Measurements from ENCODE around the gene ANKRD16. TPM values are rescaled to one million over a fixed set of nuclear protein-coding genes. Genes with fewer than 3 reads are reported as not detected.
A peak's percentile ranks its signal among the peaks of the same experiment; 100 is the strongest.

ANKRD16 gene
- polyA plus RNA-seq, 3 donors, result 1.4 to 2.9 (median 2.1) TPM

DNA sequence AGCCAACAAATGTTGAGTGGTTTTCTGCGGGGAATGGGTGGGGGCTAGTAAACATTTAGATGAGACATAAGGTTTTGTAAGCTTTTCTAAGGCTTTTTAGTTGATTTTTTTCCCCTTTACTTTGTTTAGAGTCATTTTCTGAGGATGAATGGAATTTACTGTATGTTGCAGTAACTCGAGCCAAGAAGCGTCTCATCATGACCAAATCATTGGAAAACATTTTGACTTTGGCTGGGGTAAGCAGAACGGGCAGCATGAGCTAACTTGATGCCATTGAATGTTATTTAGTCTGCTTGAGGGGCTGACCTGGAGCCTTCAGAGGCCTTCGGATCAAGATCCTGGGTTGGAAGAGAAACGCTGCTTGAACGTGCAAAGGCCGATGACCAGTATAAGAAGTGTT lies 37.6 kb upstream of the ANKRD16 start:
- Mint-ChIP-seq H3K36me3 (peaks cover 82 to 97% of the 10 kb centered on the region in 2 donors), H3K4me3 (no peak overlapping the region), H3K4me1 (peaks cover 3% of the 10 kb centered on the region), H3K9me3 (no peaks in the 10 kb centered on the region), H3K27me3 (ENCODE audit: low read depth in 3 of 3) (peaks cover 0 to 1% (median 0%) of the 10 kb centered on the region in 3 donors), H3K27ac (peak overlapping the region in 2 of 7 donors; percentile 67 to 78)
- Histone ChIP-seq H3K79me2 (ENCODE audit: insufficient read depth, low read length) (no peaks in the 10 kb centered on the region), H3K27me3 (ENCODE audit: control insufficient read depth in 2 of 2, insufficient read depth in 2 of 2, low read length in 2 of 2) (no peaks in the 10 kb centered on the region), H4K20me1 (ENCODE audit: insufficient read depth, low read length) (no peaks in the 10 kb centered on the region), H3K36me3 (replicated peaks in 1 of 2; ENCODE audit: control insufficient read depth in 1 of 2, insufficient read depth in 2 of 2, low read length in 2 of 2) (peaks cover 81 to 95% of the 10 kb centered on the region in 2 donors), H3K9me3 (replicated peaks in 1 of 2; ENCODE audit: control insufficient read depth in 1 of 2, insufficient read depth in 1 of 2, low read length in 2 of 2) (no peaks in the 10 kb centered on the region), H3K27ac (ENCODE audit: low read depth in 1 of 2, low read length in 2 of 2) (no peak overlapping the region), H2AFZ (ENCODE audit: insufficient read depth, low read depth, low read length, poor library complexity, severe bottlenecking) (no peak overlapping the region), H3K9ac (ENCODE audit: insufficient read depth, low read length, poor library complexity, severe bottlenecking) (no peak overlapping the region), H3K4me2 (replicated peaks; ENCODE audit: extremely low read depth, low read length, poor library complexity, severe bottlenecking) (no peak overlapping the region), H3K4me3 (replicated peaks in 1 of 3; ENCODE audit: low read depth in 2 of 3, low read length in 3 of 3) (no peak overlapping the region), H3K4me1 (ENCODE audit: control insufficient read depth in 1 of 2, insufficient read depth in 2 of 2, low read length in 2 of 2) (peaks cover 0 to under 1% of the 10 kb centered on the region in 2 donors)
- no peak for DNase-seq
- 100% methylated on average over 4 of the region's 8 CpGs for WGBS (ENCODE audit: insufficient coverage)
- intact Hi-C loops (cut with micrococcal nuclease), result no loop called here
- TF ChIP-seq, protein P1, sequence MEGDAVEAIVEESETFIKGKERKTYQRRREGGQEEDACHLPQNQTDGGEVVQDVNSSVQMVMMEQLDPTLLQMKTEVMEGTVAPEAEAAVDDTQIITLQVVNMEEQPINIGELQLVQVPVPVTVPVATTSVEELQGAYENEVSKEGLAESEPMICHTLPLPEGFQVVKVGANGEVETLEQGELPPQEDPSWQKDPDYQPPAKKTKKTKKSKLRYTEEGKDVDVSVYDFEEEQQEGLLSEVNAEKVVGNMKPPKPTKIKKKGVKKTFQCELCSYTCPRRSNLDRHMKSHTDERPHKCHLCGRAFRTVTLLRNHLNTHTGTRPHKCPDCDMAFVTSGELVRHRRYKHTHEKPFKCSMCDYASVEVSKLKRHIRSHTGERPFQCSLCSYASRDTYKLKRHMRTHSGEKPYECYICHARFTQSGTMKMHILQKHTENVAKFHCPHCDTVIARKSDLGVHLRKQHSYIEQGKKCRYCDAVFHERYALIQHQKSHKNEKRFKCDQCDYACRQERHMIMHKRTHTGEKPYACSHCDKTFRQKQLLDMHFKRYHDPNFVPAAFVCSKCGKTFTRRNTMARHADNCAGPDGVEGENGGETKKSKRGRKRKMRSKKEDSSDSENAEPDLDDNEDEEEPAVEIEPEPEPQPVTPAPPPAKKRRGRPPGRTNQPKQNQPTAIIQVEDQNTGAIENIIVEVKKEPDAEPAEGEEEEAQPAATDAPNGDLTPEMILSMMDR (IDR thresholded peaks at IDR 0.05), result no peak

DNA sequence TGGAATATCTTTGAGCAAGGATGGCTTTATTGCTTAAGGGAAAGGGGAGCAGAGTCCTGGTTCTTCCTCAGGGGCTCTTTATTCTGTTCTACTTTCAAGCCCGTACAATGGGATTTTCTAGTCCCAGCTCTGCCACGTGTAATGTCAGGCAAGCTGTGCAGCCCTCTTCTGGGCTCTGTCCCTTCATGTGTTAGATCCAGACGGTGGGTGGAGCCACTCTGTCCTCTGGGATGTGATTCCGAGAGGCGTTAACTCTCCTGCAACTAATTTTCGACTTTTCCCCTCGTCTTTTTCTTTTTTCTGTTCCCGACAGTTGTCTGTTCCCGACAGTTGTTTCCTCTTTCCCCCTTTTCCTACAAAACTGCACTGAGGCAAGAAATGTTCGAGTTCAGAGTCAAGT lies 35.2 kb upstream of the ANKRD16 start:
- DNase-seq, result no peak
- H2AFZ ChIP-seq (ENCODE audit: insufficient read depth, low read depth, low read length, poor library complexity, severe bottlenecking), result no peak overlapping the region
- H3K9ac ChIP-seq (ENCODE audit: insufficient read depth, low read length, poor library complexity, severe bottlenecking), result peak overlapping the region; percentile 8
- no peaks in the 10 kb centered on the region for H3K79me2 ChIP-seq (ENCODE audit: insufficient read depth, low read length)
- intact Hi-C loops (cut with micrococcal nuclease), result no loop called here
- no peak overlapping the region for H3K4me3 Mint-ChIP-seq
- H3K27ac ChIP-seq (ENCODE audit: low read depth in 1 of 2, low read length in 2 of 2), result peak overlapping the region in 1 of 2 donors; percentile 26
- H3K27ac Mint-ChIP-seq, result peak overlapping the region in 2 of 7 donors; percentile 6 to 19
- WGBS (ENCODE audit: insufficient coverage), result 92% methylated on average over 6 of the region's 10 CpGs
- no peaks in the 10 kb centered on the region for H3K4me1 Mint-ChIP-seq
- H3K4me1 ChIP-seq (ENCODE audit: control insufficient read depth in 1 of 2, insufficient read depth in 2 of 2, low read length in 2 of 2), result no peaks in the 10 kb centered on the region
- no peaks in the 10 kb centered on the region for H3K27me3 ChIP-seq (ENCODE audit: control insufficient read depth in 2 of 2, insufficient read depth in 2 of 2, low read length in 2 of 2)
- peaks cover 91 to 98% of the 10 kb centered on the region in 2 donors for H3K36me3 ChIP-seq (replicated peaks in 1 of 2; ENCODE audit: control insufficient read depth in 1 of 2, insufficient read depth in 2 of 2, low read length in 2 of 2)
- H3K27me3 Mint-ChIP-seq (ENCODE audit: low read depth in 3 of 3), result peaks cover 0 to 1% (median 0%) of the 10 kb centered on the region in 3 donors
- no peaks in the 10 kb centered on the region for H3K9me3 Mint-ChIP-seq
- no peak overlapping the region for H3K4me2 ChIP-seq (replicated peaks; ENCODE audit: extremely low read depth, low read length, poor library complexity, severe bottlenecking)
- peaks cover 90 to 100% of the 10 kb centered on the region in 2 donors for H3K36me3 Mint-ChIP-seq
- no peak overlapping the region for H3K4me3 ChIP-seq (replicated peaks in 1 of 3; ENCODE audit: low read depth in 2 of 3, low read length in 3 of 3)
- TF ChIP-seq, protein P1 (IDR thresholded peaks at IDR 0.05), result no peak
- H4K20me1 ChIP-seq (ENCODE audit: insufficient read depth, low read length), result no peaks in the 10 kb centered on the region
- H3K9me3 ChIP-seq (replicated peaks in 1 of 2; ENCODE audit: control insufficient read depth in 1 of 2, insufficient read depth in 1 of 2, low read length in 2 of 2), result no peaks in the 10 kb centered on the region

Data from CD14-positive monocyte (primary cell).